ENCODE measurements around the gene OSBPL10. TPM values are rescaled to one million over a fixed set of nuclear protein-coding genes. Genes with fewer than 3 reads are reported as not detected.

The OSBPL10 gene
- polyA plus RNA-seq, 2 of the 4 experiments (the other 2 are of a cell fraction), result 9.2 to 17.0 TPM

DNA sequence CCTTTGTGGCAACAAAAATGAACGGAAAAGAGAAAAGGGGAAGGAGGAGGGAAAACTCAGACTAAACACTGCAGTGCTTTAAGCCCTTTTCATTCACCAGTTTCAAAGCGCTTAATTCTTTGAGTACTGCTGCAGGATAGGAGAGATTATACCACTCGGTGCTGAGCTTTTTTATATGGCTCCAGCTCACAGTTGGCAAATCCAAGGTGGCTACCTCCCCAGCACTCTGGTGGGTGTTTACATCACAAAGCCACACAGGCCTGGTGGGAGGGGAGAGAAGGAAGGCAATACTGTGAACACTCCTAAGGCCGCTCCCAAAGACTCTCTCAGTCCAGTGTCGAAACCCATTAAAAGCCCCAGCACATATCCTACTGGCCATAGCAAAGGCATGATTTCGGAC, 256.9 kb downstream of the OSBPL10 start (continued):
- TF ChIP-seq SREBF2 (IDR thresholded peaks at IDR 0.05) (no peak), FOSL2 (IDR thresholded peaks at IDR 0.05) (no peak), FOSL2 (CRISPR knock-in tag; IDR thresholded peaks at IDR 0.05) (no peak), HOXA7 (CRISPR knock-in tag; IDR thresholded peaks at IDR 0.05) (no peak), MYC (IDR thresholded peaks at IDR 0.05; ENCODE audit: borderline replicate concordance, low read length) (no peak), RCOR1 (IDR thresholded peaks at IDR 0.05; ENCODE audit: low read depth, low read length) (no peak), ZSCAN20 (CRISPR knock-in tag; IDR thresholded peaks at IDR 0.05) (no peak)

DNA sequence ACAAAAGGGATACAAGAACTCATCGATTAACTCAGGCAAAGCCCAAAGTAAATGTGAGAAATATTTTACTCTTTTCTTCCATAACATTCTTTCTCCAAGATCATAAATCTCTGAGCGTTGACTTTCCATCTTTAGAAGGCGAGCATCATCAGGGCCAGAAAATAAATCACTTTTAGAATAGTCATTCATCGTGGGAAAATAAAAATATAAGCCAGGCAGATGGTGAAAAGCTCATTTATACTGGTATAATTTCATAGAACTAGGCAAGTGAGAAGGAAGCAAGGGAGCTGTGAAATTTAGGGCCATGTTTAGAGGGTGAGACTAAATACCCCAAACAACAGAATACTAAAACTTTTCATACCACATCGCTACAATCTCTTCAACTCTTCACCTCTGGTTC, 257.4 kb downstream of the OSBPL10 start:
- H3K4me1 ChIP-seq, result no peaks in the 10 kb centered on the region; the same call in 2 of the 3 replicates
- FAIRE-seq (no peak), DNase-seq (ENCODE audit: low read depth in 1 of 2, low spot score in 1 of 2) (no peak), ATAC-seq (no peak)
- H3K4me2 ChIP-seq, result no peak overlapping the region
- no peaks in the 10 kb centered on the region for H3K9me3 ChIP-seq
- POLR2A ChIA-PET, result no interaction called here
- H3K4me3 ChIP-seq, result no peak overlapping the region
- H3K27ac ChIP-seq, result no peak overlapping the region
- CTCF ChIA-PET, result interaction anchor here (0.8 to 1.4 kb wide), 4 partner anchors 10 to 998 kb away, joined by 3 read pairs; no protein-coding TSS in a partner anchor
- TF ChIP-seq ZC3H11A (IDR thresholded peaks at IDR 0.05) (no peak), ZSCAN20 (CRISPR knock-in tag; IDR thresholded peaks at IDR 0.05) (no peak), ZFP36 (IDR thresholded peaks at IDR 0.05; ENCODE audit: borderline replicate concordance, partially characterized antibody) (no peak), TFCP2L1 (CRISPR knock-in tag; IDR thresholded peaks at IDR 0.05) (no peak), MAZ (IDR thresholded peaks at IDR 0.05; ENCODE audit: borderline replicate concordance, low read depth, low read length) (no peak), CHD2 (IDR thresholded peaks at IDR 0.05; ENCODE audit: low read length, partially characterized antibody) (no peak), NR3C1 (IDR thresholded peaks at IDR 0.05) (no peak), SMC3 (IDR thresholded peaks at IDR 0.05) (no peak), FOSB (CRISPR knock-in tag; IDR thresholded peaks at IDR 0.05) (no peak)
- TF ChIP-seq, protein P1, sequence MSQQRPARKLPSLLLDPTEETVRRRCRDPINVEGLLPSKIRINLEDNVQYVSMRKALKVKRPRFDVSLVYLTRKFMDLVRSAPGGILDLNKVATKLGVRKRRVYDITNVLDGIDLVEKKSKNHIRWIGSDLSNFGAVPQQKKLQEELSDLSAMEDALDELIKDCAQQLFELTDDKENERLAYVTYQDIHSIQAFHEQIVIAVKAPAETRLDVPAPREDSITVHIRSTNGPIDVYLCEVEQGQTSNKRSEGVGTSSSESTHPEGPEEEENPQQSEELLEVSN (IDR thresholded peaks at IDR 0.05; ENCODE audit: borderline replicate concordance, low read depth), result no peak
- TF ChIP-seq, protein P2, sequence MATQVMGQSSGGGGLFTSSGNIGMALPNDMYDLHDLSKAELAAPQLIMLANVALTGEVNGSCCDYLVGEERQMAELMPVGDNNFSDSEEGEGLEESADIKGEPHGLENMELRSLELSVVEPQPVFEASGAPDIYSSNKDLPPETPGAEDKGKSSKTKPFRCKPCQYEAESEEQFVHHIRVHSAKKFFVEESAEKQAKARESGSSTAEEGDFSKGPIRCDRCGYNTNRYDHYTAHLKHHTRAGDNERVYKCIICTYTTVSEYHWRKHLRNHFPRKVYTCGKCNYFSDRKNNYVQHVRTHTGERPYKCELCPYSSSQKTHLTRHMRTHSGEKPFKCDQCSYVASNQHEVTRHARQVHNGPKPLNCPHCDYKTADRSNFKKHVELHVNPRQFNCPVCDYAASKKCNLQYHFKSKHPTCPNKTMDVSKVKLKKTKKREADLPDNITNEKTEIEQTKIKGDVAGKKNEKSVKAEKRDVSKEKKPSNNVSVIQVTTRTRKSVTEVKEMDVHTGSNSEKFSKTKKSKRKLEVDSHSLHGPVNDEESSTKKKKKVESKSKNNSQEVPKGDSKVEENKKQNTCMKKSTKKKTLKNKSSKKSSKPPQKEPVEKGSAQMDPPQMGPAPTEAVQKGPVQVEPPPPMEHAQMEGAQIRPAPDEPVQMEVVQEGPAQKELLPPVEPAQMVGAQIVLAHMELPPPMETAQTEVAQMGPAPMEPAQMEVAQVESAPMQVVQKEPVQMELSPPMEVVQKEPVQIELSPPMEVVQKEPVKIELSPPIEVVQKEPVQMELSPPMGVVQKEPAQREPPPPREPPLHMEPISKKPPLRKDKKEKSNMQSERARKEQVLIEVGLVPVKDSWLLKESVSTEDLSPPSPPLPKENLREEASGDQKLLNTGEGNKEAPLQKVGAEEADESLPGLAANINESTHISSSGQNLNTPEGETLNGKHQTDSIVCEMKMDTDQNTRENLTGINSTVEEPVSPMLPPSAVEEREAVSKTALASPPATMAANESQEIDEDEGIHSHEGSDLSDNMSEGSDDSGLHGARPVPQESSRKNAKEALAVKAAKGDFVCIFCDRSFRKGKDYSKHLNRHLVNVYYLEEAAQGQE (IDR thresholded peaks at IDR 0.05), result no peak
- TF ChIP-seq, protein P3, sequence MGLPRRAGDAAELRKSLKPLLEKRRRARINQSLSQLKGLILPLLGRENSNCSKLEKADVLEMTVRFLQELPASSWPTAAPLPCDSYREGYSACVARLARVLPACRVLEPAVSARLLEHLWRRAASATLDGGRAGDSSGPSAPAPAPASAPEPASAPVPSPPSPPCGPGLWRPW (IDR thresholded peaks at IDR 0.05), result no peak
- TF ChIP-seq, protein P4, sequence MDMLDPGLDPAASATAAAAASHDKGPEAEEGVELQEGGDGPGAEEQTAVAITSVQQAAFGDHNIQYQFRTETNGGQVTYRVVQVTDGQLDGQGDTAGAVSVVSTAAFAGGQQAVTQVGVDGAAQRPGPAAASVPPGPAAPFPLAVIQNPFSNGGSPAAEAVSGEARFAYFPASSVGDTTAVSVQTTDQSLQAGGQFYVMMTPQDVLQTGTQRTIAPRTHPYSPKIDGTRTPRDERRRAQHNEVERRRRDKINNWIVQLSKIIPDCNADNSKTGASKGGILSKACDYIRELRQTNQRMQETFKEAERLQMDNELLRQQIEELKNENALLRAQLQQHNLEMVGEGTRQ (IDR thresholded peaks at IDR 0.05), result no peak
- WGBS (ENCODE audit: missing lambda C conversion rate), result 85% methylated on average over 5 of the region's 5 CpGs

DNA sequence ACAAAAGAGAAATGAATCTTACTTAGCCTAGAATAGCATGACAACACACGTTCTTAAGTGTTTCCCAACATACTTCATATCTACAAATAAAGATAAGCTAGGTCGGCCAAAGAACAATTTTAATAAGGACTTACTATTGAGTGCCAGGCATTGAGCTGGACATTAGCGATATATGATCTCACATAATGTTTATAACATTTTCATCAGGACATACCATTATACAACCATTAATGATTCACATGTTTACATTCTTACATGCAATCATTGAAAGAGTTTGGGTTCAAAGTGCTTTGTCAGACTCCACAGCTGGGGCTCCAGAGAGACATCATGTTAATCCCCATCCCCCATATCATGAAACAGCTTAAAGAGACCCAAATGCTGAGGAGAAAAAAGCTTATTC, 259.4 kb downstream of the OSBPL10 start:
- ChIA-PET CTCF (no interaction called here), POLR2A (no interaction called here)
- no peak for FAIRE-seq
- Histone ChIP-seq H3K9me3 (no peaks in the 10 kb centered on the region), H3K4me1 (no peaks in the 10 kb centered on the region; the same call in 2 of the 3 replicates), H3K4me3 (no peak overlapping the region), H3K4me2 (no peak overlapping the region), H3K27ac (no peak overlapping the region)
- ATAC-seq, result no peak
- TF ChIP-seq RCOR1 (IDR thresholded peaks at IDR 0.05; ENCODE audit: low read depth, low read length) (no peak), TFCP2L1 (CRISPR knock-in tag; IDR thresholded peaks at IDR 0.05) (no peak), KDM1A (IDR thresholded peaks at IDR 0.05; ENCODE audit: low read depth) (no peak), FOSL2 (IDR thresholded peaks at IDR 0.05) (no peak), FOSL2 (CRISPR knock-in tag; IDR thresholded peaks at IDR 0.05) (no peak), FOXS1 (CRISPR knock-in tag; IDR thresholded peaks at IDR 0.05) (no peak)
- TF ChIP-seq, protein P5, sequence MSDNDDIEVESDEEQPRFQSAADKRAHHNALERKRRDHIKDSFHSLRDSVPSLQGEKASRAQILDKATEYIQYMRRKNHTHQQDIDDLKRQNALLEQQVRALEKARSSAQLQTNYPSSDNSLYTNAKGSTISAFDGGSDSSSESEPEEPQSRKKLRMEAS (IDR thresholded peaks at IDR 0.05), result no peak
- DNase-seq (ENCODE audit: low read depth in 1 of 2, low spot score in 1 of 2), result no peak
- 82% methylated on average over 3 of the region's 3 CpGs for WGBS (ENCODE audit: missing lambda C conversion rate)

Measured in A549 (cell line).